Mammary epithelial cell (primary cell): ENCODE results near the gene F8.

Source experiments
- EZH2 ChIP-seq: IDR thresholded peaks from 2 replicates; pipeline ENCODE4 v1.6.1; 2012; ENCODE audit warnings: low read length, inconsistent platforms, borderline replicate concordance
- TF ChIP-seq, protein P1 (sequence below), 2 donors: IDR thresholded peaks in 1 of 2; conservative IDR thresholded peaks in 1 of 2; 2 replicates each; pipeline ENCODE4 v1.5.1; 2011 to 2012; ENCODE audit warnings: inconsistent platforms in 2 of 2, low read length in 2 of 2, mild to moderate bottlenecking in 2 of 2, control low read depth in 1 of 2, low read depth in 1 of 2; ENCODE audit not compliant: insufficient read depth in 1 of 2; ENCODE audit errors: extremely low read depth in 1 of 2

DNA sequence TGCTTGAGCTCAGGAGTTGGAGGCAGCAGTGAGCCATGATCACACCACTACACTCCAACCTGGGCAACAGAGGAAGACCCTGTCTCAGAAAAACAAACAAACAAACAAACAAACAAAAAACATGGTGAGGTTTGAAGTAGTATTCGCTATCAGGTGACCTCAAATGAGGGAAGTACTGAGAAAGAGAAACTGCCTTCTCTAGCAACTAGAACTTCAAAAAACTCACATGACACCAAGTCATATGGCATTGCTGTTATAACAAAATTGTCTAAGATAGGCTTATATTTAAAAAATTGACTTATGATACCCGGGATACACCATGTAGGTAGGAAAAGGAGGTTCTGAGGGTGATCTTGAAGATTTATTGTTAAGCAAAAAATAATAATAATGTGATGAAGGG lies 227.5 kb downstream of the F8 start:
- TF ChIP-seq EZH2 = no peak
- TF ChIP-seq, protein P1, sequence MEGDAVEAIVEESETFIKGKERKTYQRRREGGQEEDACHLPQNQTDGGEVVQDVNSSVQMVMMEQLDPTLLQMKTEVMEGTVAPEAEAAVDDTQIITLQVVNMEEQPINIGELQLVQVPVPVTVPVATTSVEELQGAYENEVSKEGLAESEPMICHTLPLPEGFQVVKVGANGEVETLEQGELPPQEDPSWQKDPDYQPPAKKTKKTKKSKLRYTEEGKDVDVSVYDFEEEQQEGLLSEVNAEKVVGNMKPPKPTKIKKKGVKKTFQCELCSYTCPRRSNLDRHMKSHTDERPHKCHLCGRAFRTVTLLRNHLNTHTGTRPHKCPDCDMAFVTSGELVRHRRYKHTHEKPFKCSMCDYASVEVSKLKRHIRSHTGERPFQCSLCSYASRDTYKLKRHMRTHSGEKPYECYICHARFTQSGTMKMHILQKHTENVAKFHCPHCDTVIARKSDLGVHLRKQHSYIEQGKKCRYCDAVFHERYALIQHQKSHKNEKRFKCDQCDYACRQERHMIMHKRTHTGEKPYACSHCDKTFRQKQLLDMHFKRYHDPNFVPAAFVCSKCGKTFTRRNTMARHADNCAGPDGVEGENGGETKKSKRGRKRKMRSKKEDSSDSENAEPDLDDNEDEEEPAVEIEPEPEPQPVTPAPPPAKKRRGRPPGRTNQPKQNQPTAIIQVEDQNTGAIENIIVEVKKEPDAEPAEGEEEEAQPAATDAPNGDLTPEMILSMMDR (conservative IDR thresholded peaks at IDR 0.05 in 1 of 2, IDR thresholded peaks at IDR 0.05 in 1 of 2; ENCODE audit: extremely low read depth in 1 of 2, insufficient read depth in 1 of 2, low read depth in 1 of 2, low read length in 2 of 2) = no peak
